Measurements from ENCODE around the gene UGT1A7. TPM values are rescaled to one million over a fixed set of nuclear protein-coding genes. Genes with fewer than 3 reads are reported as not detected.

The UGT1A7 gene
- total and polyA plus RNA-seq, 9 of the 15 experiments (the other 6 are each of a cell fraction or from before 2014, with no cell fraction given): not detected

- in situ Hi-C loops (cut with MboI) (no loop called here), intact Hi-C loops (cut with micrococcal nuclease) (no loop called here)
- Histone ChIP-seq H3K27ac (ENCODE audit: extremely low read depth, low read depth, low read length) (no peak overlapping the region), H3K27me3 (ENCODE audit: control insufficient read depth in 2 of 2, insufficient read depth in 2 of 2, low read length in 2 of 2) (peaks cover 0 to 36% of the 10 kb centered on the region in 2 experiments; a peak in 3 of 5 replicates), H3K36me3 (ENCODE audit: control insufficient read depth, insufficient read depth, low read length) (no peaks in the 10 kb centered on the region), H3K9ac (ENCODE audit: insufficient read depth in 1 of 2, low read depth in 2 of 2, low read length in 2 of 2) (no peak overlapping the region), H3K9me1 (ENCODE audit: control insufficient read depth, insufficient read depth, low read length) (no peaks in the 10 kb centered on the region), H3K4me2 (ENCODE audit: insufficient read depth, low read length) (no peak overlapping the region), H2AFZ (ENCODE audit: low read depth, low read length) (no peak overlapping the region), H4K20me1 (replicated peaks; ENCODE audit: control insufficient read depth, insufficient read depth, low read length) (no peaks in the 10 kb centered on the region; the same call in 1 of the 2 replicates), H3K4me1 (replicated peaks in 1 of 2; ENCODE audit: control insufficient read depth in 2 of 2, insufficient read depth in 2 of 2, low read length in 2 of 2) (no peaks in the 10 kb centered on the region; a peak in 1 of 5 replicates), H3K9me3 (replicated peaks; ENCODE audit: control insufficient read depth, insufficient read depth, low read depth, low read length) (no peaks in the 10 kb centered on the region), H3K79me2 (ENCODE audit: control insufficient read depth, insufficient read depth, low read length) (no peaks in the 10 kb centered on the region), H3K4me3 (no peak overlapping the region)
- DNase-seq (ENCODE audit: extremely low read depth in 1 of 4, low spot score in 3 of 4): no peak
- 3% methylated on average over 5 of the region's 6 CpGs for WGBS (ENCODE audit: insufficient coverage, low coverage, missing lambda C conversion rate)
- ATAC-seq: no peak
- no peak for FAIRE-seq
- BruUV-seq (replicated peaks): no TSS peak
- ChIA-PET CTCF (ENCODE audit: low intra/inter-chr PET ratio) (no interaction called here), POLR2A (no interaction called here)
- TF ChIP-seq HNRNPUL1 (IDR thresholded peaks at IDR 0.05; ENCODE audit: low read length) (no peak), FOXK2 (conservative IDR thresholded peaks at IDR 0.05 in 1 of 2, IDR thresholded peaks at IDR 0.05 in 1 of 2; ENCODE audit: low read depth in 2 of 2) (no peak), RBM22 (IDR thresholded peaks at IDR 0.05; ENCODE audit: low read depth, low read length, poor library complexity, severe bottlenecking) (no peak), LEF1 (IDR thresholded peaks at IDR 0.05) (no peak), TRIM25 (IDR thresholded peaks at IDR 0.05; ENCODE audit: borderline replicate concordance) (no peak)
- TF ChIP-seq, protein P1, sequence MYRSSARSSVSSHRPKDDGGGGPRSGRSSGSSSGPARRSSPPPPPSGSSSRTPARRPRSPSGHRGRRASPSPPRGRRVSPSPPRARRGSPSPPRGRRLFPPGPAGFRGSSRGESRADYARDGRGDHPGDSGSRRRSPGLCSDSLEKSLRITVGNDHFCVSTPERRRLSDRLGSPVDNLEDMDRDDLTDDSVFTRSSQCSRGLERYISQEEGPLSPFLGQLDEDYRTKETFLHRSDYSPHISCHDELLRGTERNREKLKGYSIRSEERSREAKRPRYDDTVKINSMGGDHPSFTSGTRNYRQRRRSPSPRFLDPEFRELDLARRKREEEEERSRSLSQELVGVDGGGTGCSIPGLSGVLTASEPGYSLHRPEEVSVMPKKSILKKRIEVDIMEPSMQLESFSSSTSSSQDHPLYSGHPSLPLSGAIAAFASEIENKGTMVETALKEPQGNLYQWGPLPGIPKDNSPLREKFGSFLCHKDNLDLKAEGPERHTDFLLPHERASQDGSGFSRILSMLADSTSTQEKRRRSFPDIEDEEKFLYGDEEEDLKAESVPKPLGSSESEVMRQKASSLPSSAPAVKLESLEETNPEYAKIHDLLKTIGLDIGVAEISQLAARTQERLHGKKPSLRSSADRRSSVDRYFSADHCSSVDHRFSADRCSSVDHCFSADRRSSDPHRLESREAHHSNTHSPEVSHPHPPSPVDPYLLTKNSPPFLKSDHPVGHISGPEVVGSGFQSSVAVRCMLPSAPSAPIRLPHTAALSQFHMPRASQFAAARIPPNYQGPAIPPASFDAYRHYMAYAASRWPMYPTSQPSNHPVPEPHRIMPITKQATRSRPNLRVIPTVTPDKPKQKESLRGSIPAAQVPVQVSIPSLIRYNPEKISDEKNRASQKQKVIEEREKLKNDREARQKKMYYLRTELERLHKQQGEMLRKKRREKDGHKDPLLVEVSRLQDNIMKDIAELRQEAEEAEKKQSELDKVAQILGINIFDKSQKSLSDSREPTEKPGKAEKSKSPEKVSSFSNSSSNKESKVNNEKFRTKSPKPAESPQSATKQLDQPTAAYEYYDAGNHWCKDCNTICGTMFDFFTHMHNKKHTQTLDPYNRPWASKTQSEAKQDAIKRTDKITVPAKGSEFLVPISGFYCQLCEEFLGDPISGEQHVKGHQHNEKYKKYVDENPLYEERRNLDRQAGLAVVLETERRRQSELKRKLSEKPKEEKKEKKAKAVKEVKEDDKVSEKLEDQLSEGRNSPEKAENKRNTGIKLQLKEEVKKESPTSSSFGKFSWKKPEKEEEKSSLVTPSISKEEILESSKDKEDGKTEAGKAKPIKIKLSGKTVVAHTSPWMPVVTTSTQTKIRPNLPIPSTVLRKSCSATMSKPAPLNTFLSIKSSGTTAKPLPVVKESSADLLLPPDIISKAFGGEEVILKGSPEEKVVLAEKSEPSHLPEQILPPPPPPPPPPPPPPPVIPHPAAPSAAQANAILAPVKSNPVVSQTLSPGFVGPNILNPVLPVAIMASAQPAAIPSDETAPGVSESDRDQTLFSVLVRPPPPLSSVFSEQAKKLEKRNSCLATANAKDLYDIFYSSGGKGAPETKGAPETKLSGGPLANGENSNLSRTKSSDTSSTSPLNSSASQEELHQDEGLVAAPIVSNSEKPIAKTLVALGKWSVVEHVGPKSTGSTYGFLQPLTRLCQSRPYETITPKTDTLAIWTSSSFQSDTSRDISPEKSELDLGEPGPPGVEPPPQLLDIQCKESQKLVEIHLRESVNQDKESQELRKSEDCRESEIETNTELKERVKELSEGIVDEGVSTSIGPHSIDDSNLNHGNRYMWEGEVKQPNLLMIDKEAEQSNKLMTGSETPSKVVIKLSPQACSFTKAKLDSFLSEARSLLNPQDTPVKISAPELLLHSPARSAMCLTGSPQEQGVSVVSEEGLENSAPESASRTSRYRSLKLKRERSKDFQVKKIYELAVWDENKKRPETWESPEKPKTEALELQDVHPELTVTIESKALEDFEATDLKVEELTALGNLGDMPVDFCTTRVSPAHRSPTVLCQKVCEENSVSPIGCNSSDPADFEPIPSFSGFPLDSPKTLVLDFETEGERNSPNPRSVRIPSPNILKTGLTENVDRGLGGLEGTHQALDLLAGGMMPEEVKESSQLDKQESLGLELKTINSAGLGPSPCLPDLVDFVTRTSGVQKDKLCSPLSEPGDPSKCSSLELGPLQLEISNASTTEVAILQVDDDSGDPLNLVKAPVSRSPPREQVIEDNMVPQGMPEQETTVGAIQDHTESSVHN (IDR thresholded peaks at IDR 0.05; ENCODE audit: borderline replicate concordance in 1 of 2, low read depth in 1 of 2): no peak
- TF ChIP-seq, protein P2, sequence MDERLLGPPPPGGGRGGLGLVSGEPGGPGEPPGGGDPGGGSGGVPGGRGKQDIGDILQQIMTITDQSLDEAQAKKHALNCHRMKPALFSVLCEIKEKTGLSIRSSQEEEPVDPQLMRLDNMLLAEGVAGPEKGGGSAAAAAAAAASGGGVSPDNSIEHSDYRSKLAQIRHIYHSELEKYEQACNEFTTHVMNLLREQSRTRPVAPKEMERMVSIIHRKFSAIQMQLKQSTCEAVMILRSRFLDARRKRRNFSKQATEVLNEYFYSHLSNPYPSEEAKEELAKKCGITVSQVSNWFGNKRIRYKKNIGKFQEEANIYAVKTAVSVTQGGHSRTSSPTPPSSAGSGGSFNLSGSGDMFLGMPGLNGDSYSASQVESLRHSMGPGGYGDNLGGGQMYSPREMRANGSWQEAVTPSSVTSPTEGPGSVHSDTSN (CRISPR knock-in tag; IDR thresholded peaks at IDR 0.05; ENCODE audit: low read depth): no peak
- TF ChIP-seq, protein P2 (tag; conservative IDR thresholded peaks at IDR 0.05; ENCODE audit: low read depth): no peak
These were observed 134.2 kb downstream of the UGT1A7 start for GRCh38 chr2:233815861-233816260.
